Measurements from ENCODE around the gene EDIL3.

GRCh38 chr5:83983852-83984251, 400.8 kb downstream of the EDIL3 start:
- TF ChIP-seq CTCF (IDR thresholded peaks at IDR 0.05): no peak
- TF ChIP-seq POLR2A (IDR thresholded peaks at IDR 0.05): no peak
- TF ChIP-seq EP300 (IDR thresholded peaks at IDR 0.05): no peak

Data from upper lobe of left lung (tissue), 4 donors.